GM08714 (cell line): ENCODE data around the gene MAP3K5.

Experiments
- H3K4me3 ChIP-seq: fragments of 200-500 bp; sonication (Bioruptor generic); 2 replicates; pipeline ENCODE4 v1.5.1; 2014; ENCODE audit warnings: mild to moderate bottlenecking, low read length, inconsistent platforms
- ZNF274 ChIP-seq: IDR thresholded peaks from 2 replicates; pipeline ENCODE4 v1.6.1; 2012; ENCODE audit warnings: mild to moderate bottlenecking, low read depth, low read length

Gene MAP3K5

DNA sequence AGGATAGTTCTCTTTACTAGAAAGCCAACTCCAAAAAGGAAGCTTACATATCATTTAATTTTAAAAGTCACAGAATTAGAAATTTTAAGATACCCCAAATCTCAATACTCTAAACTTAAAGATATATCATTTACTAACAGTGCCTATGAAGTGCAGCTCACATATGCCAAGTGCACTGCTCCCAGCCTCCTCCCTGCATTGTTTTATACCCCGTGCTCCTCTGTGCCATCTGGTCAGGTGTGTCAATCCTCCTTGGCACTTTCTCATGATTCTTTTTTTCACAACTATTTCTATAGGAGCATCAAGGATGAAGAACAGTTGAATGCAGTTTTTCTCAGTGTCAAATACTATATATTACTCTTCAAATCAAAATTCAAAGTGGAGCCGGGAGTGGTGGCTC is 250.9 kb downstream of the MAP3K5 start:
- no peak for TF ChIP-seq ZNF274
- no peak overlapping the region for H3K4me3 ChIP-seq

DNA sequence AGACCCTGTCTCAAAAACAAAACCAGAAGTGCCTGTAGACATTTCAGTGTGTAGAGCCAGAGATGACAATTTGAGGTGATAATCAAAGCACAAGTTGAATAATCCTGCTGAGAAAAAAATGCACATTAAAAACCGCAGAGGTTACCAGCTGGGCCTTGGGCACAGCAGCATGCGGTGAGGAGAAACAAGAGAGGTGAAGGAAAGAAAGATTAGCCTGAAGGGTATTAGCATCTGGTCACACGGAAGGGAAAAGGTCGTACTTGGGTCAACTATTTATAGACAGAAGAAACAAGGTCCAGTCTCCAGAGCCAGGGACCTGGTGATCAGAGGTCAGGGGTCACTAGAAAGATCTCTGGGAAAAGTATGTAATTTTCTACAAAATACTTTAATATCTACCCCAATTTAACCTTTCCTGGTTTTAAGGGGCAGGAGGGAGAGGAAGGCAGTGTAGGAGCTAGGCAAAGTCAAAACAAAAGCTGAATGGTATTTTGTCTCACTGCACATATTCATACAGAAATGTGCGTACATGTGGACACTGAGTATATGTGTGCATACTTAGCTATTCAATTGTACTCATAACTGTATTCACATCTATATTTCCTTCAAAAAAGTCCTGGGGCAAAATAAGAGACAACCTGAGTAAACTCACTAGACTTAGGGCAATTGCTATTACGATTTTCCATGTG is 252.2 kb downstream of the MAP3K5 start:
- no peak overlapping the region for H3K4me3 ChIP-seq
- no peak for TF ChIP-seq ZNF274

DNA sequence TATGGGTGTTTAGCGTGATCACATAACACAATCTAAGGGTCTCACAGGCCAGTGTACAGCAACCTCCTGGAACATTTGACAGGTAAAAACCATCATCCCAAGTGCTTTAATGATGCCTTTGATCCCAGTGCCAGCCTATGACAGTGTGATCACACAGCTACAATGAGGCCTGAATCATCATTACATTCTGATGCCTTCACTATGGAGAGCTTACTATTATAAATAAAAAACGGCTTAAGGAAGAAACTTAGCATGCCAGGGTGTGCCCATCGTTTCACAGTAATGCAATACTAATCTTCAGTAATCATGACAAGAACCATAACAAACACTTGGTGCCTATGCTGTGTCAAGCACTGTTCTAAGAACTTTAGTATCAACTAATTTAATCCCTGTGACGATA is 253.4 kb downstream of the MAP3K5 start:
- no peak overlapping the region for H3K4me3 ChIP-seq
- no peak for TF ChIP-seq ZNF274

DNA sequence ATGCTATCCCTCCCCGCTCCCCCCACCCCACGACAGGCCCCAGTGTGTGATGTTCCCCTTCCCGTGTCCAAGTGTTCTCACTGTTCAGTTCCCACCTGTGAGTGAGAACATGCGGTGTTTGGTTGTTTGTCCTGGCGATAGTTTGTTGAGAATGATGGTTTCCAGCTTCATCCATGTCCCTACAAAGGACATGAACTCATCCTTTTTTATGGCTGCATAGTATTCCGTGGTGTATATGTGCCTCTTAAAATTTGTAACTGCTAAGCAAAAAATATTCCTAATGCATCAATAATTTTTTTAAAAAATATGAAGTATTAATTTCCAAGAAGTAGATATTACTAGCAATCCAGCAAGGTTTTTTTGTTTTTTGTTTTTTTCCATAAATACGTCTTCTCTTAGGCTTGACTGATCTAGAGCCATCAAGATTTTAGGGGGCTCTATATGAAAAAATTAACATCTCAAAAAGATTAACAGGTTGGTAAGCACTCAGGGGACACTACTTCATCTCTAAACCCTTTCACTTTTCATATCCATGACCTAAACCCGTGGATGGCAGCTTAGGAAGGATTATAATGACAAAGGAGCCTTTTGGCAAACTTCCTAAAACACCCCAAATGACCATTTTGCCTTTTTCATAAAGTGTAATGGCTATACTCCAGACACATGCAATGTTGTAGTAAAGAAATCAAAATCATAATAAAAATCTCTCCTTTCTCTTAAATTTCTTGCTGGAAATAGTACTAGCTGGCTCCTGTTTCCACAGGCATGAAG is 256.2 kb downstream of the MAP3K5 start:
- no peak overlapping the region for H3K4me3 ChIP-seq
- TF ChIP-seq ZNF274: no peak

GRCh38 chr6:136535017-136535765 is 257.1 kb downstream of the MAP3K5 start:
- TF ChIP-seq ZNF274: no peak
- no peak overlapping the region for H3K4me3 ChIP-seq

GRCh38 chr6:136534268-136534667 is 258.0 kb downstream of the MAP3K5 start:
- H3K4me3 ChIP-seq: no peak overlapping the region

GRCh38 chr6:136533487-136533886 is 258.8 kb downstream of the MAP3K5 start:
- no peak overlapping the region for H3K4me3 ChIP-seq
- TF ChIP-seq ZNF274: no peak

More at GRCh38 chr6:136534268-136534667, 258.0 kb downstream of the MAP3K5 start:
- TF ChIP-seq ZNF274: no peak

GRCh38 chr6:136532030-136532429 is 260.2 kb downstream of the MAP3K5 start:
- TF ChIP-seq ZNF274: no peak

DNA sequence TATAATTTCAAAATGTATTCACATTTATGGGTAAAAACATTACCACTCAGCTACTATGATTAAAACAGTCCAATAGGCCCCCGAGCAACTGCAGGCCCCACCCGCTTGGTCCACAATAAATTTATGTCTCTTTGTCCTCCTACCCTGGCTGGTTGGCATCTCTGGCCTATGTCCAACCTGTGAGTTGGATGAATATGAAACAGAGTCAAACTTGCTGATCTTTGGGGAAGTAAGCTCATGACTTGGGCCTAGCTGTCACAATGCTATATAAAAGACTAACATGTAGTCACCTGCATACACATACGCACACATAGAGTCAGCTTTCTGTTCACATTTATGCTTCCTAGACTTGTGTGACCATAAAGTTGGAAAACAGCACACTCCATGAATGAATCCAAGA is 262.6 kb downstream of the MAP3K5 start:
- TF ChIP-seq ZNF274: no peak

More at GRCh38 chr6:136532030-136532429, 260.2 kb downstream of the MAP3K5 start:
- H3K4me3 ChIP-seq: no peak overlapping the region

GRCh38 chr6:136528477-136528876 is 263.8 kb downstream of the MAP3K5 start:
- TF ChIP-seq ZNF274: no peak
- no peak overlapping the region for H3K4me3 ChIP-seq

More for the DNA sequence above, 262.6 kb downstream of the MAP3K5 start:
- H3K4me3 ChIP-seq: no peak overlapping the region

DNA sequence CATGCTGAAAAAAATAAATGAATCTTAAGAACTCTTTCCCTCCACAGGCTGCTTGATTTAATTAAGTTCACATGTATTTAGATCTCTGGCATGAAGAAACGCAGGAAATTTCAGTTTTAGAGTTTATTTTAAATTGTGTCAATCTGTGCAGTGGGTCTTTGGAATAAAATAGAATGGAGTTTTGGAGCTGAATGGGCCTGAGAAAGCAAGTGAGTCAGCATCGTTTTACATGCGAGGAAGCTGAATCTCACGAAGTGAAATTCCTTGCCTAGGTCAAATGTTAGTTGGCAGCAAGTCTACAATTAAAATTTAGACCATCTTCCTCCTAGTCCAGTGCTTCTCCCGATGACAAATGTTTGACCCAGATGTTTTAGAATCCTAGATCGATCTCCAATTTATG is 264.4 kb downstream of the MAP3K5 start:
- no peak for TF ChIP-seq ZNF274
- H3K4me3 ChIP-seq: no peak overlapping the region

- no peak for TF ChIP-seq ZNF274
- H3K4me3 ChIP-seq: no peak overlapping the region
These were observed 265.3 kb downstream of the MAP3K5 start for GRCh38 chr6:136526937-136527336.

GRCh38 chr6:136526196-136526930 is 265.9 kb downstream of the MAP3K5 start:
- H3K4me3 ChIP-seq: no peak overlapping the region
- TF ChIP-seq ZNF274: no peak
